ENCODE data around the gene PPM1D. TPM values are rescaled to one million over a fixed set of nuclear protein-coding genes. Genes with fewer than 3 reads are reported as not detected.
"Not testable (repeated sequence)": the region's sequence is repeated elsewhere in the genome, so short reads cannot be mapped to it uniquely, and the experiment has no call there.

Gene PPM1D
- total RNA-seq, 2 experiments from 2014 or later, result 19.3 to 22.4 TPM

DNA sequence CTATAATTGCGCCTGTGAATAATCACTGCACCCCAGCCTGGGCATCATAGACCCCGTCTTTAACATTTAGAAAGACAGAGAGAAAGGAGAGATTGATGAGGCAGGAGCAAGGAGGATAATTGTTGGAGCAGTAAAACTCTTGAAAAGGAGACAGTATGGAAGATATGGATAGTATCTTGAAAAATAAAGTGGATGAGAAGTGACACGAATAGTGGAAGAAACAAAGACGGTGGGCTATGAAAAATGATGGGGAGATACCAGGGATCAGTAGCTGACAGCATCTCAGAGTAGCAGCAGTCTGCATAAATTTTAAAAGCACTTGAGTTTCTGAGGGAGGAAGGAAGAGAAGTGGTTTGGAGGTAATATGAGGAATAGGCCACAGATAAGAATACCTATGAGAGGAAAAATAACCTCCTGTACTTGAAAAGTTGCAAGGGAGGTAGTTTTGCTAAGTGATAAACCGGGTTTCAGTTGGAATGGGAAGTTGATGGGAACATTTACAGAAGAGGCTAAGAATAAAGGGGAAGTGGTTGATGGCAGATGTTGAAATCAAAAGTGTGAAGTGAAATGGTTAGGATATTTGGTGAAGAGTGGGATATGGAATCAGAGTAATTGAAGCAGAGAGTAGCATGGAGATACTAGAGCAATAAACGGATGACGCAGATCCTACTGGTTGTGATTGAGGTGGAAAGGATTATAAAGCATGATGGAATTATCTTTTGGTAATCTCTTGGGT, 1.8 kb upstream of the PPM1D start:
- CTCF ChIA-PET, result interaction anchor here (0.9 to 1.3 kb wide), 2 partner anchors 9 to 15 kb away, joined by 4 read pairs; no protein-coding TSS in a partner anchor
- no peak for DNase-seq
- peaks cover 31% of the 10 kb centered on the region for H3K4me1 Mint-ChIP-seq
- H3K27ac Mint-ChIP-seq, result no peak overlapping the region
- no peaks in the 10 kb centered on the region for H3K27me3 Mint-ChIP-seq
- H3K9me3 Mint-ChIP-seq, result no peaks in the 10 kb centered on the region
- POLR2A ChIA-PET, result interaction anchor here (1.3 kb wide), 1 partner anchor 40 kb away, joined by 4 read pairs; no protein-coding TSS in a partner anchor
- H3K36me3 Mint-ChIP-seq (ENCODE audit: low read depth), result peaks cover 5% of the 10 kb centered on the region
- peak overlapping the region; percentile 20 for H3K4me3 Mint-ChIP-seq

- POLR2A ChIA-PET, result interaction anchor here (0.6 to 1.3 kb wide), 4 partner anchors 12 to 243 kb away, joined by 3 to 5 read pairs (median 4); no protein-coding TSS in a partner anchor
Observed at GRCh38 chr17:60599220-60599619, 773 bp upstream of the PPM1D start.

DNA sequence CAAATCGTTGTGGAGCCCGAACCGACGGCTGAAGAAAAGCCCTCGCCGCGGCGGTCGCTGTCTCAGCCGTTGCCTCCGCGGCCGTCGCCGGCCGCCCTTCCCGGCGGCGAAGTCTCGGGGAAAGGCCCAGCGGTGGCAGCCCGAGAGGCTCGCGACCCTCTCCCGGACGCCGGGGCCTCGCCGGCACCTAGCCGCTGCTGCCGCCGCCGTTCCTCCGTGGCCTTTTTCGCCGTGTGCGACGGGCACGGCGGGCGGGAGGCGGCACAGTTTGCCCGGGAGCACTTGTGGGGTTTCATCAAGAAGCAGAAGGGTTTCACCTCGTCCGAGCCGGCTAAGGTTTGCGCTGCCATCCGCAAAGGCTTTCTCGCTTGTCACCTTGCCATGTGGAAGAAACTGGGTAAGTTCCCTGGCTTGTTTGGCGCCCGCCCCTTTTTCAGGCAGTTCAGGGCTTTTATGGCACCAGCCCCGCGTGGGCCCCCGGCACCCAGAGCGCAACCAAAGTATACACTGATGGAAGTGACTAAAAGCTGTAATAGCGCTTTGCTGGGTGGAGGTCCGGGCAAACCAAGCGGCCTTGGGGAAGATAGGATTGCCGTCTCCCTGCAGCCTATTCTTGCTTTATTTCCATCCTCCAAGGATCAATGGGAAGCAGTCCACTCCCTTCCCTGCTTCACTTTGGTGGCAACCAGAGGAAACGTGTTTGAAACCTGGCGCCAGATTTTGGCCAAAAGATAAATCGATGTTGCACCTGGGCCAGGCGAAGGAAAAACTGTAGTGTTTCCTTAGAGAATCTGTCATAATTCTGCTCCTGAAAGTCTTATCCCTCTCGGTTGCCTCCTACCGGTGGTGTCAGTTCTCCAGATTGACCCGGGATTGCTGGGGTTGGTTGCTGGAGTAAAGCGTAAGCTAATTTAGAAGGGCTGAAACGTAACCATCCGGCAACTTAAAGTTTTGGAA, 775 bp downstream of the PPM1D start:
- Mint-ChIP-seq H3K9me3 (no peaks in the 10 kb centered on the region), H3K4me3 (peak overlapping the region; percentile 89), H3K27ac (peak overlapping the region; percentile 93), H3K4me1 (peaks cover 43% of the 10 kb centered on the region), H3K36me3 (ENCODE audit: low read depth) (peaks cover 12% of the 10 kb centered on the region), H3K27me3 (no peaks in the 10 kb centered on the region)
- ChIA-PET CTCF (interaction anchor here (1.0 to 2.0 kb wide), 3 partner anchors 9 to 15 kb away, joined by 3 to 5 read pairs (median 4); no protein-coding TSS in a partner anchor), POLR2A (interaction anchor here (0.5 to 1.0 kb wide), 4 partner anchors 10 to 460 kb away, joined by 3 to 5 read pairs (median 4); partner anchors contain the start of gene BCAS3)
- peak; percentile 70 for DNase-seq

More at GRCh38 chr17:60599220-60599619, 773 bp upstream of the PPM1D start:
- H3K9me3 Mint-ChIP-seq, result no peaks in the 10 kb centered on the region
- peak overlapping the region; percentile 93 for H3K27ac Mint-ChIP-seq
- DNase-seq, result no peak
- H3K36me3 Mint-ChIP-seq (ENCODE audit: low read depth), result peaks cover 8% of the 10 kb centered on the region
- no peaks in the 10 kb centered on the region for H3K27me3 Mint-ChIP-seq
- H3K4me3 Mint-ChIP-seq, result peak overlapping the region; percentile 89
- peaks cover 40% of the 10 kb centered on the region for H3K4me1 Mint-ChIP-seq
- CTCF ChIA-PET, result interaction anchor here (1.1 to 1.3 kb wide), 4 partner anchors 10 to 78 kb away, joined by 3 to 4 read pairs (median 4); partner anchors contain the start of gene BCAS3

- ChIA-PET CTCF (interaction anchor here (1.0 to 2.0 kb wide), 2 partner anchors 10 to 12 kb away, joined by 3 to 5 read pairs; no protein-coding TSS in a partner anchor), POLR2A (interaction anchor here (0.5 to 0.6 kb wide), 2 partner anchors 83 to 461 kb away, joined by 3 read pairs; no protein-coding TSS in a partner anchor)
- peaks cover 48% of the 10 kb centered on the region for H3K4me1 Mint-ChIP-seq
- H3K36me3 Mint-ChIP-seq (ENCODE audit: low read depth), result peaks cover 13% of the 10 kb centered on the region
- peak; percentile 56 for DNase-seq
- peak overlapping the region; percentile 89 for H3K4me3 Mint-ChIP-seq
- no peaks in the 10 kb centered on the region for H3K27me3 Mint-ChIP-seq
- H3K27ac Mint-ChIP-seq, result peak overlapping the region; percentile 93
- no peaks in the 10 kb centered on the region for H3K9me3 Mint-ChIP-seq
Observed at GRCh38 chr17:60601447-60602384, 1.7 kb downstream of the PPM1D start.

GRCh38 chr17:60602385-60602742, 2.4 kb downstream of the PPM1D start:
- Mint-ChIP-seq H3K4me1 (peaks cover 47% of the 10 kb centered on the region), H3K9me3 (no peaks in the 10 kb centered on the region), H3K36me3 (ENCODE audit: low read depth) (peaks cover 13% of the 10 kb centered on the region), H3K4me3 (peak overlapping the region; percentile 89), H3K27me3 (no peaks in the 10 kb centered on the region), H3K27ac (no peak overlapping the region)
- ChIA-PET POLR2A (no interaction called here), CTCF (no interaction called here)
- no peak for DNase-seq

GRCh38 chr17:60602871-60603270, 2.9 kb downstream of the PPM1D start:
- peak overlapping the region; percentile 89 for H3K4me3 Mint-ChIP-seq
- ChIA-PET POLR2A (no interaction called here), CTCF (no interaction called here)
- peaks cover 13% of the 10 kb centered on the region for H3K36me3 Mint-ChIP-seq (ENCODE audit: low read depth)
- no peak overlapping the region for H3K27ac Mint-ChIP-seq
- no peaks in the 10 kb centered on the region for H3K9me3 Mint-ChIP-seq
- DNase-seq, result no peak
- H3K27me3 Mint-ChIP-seq, result no peaks in the 10 kb centered on the region
- peaks cover 45% of the 10 kb centered on the region for H3K4me1 Mint-ChIP-seq

DNA sequence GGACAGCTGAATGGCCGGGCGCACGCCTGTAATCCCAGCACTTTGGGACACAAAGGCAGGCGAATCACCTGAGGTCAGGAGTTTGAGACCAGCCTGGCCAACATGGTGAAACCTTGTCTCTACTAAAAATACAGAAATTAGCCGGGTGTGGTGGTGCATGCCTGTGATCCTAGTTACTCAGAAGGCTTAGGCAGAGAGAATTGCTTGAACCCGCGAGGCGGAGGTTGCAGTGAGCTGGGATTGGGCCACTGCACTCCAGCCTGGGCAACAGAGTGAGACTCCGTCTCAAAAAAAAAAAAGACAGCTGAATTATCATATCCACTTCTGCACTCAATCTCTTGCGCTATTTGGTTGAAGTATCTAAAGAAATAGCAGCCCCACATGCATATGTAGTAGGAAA, 3.5 kb downstream of the PPM1D start:
- ChIA-PET CTCF (interaction anchor here (1.1 to 1.2 kb wide), 2 partner anchors 9 kb away, joined by 3 to 4 read pairs; no protein-coding TSS in a partner anchor), POLR2A (interaction anchor here (0.6 kb wide), 1 partner anchor 13 kb away, joined by 3 read pairs; no protein-coding TSS in a partner anchor)
- H3K27me3 Mint-ChIP-seq, DNase-seq, H3K9me3 Mint-ChIP-seq, H3K27ac Mint-ChIP-seq: not testable (repeated sequence)
- Mint-ChIP-seq H3K4me3 (peak overlapping the region; percentile 30), H3K36me3 (ENCODE audit: low read depth) (peaks cover 13% of the 10 kb centered on the region), H3K4me1 (peaks cover 39% of the 10 kb centered on the region)

DNA sequence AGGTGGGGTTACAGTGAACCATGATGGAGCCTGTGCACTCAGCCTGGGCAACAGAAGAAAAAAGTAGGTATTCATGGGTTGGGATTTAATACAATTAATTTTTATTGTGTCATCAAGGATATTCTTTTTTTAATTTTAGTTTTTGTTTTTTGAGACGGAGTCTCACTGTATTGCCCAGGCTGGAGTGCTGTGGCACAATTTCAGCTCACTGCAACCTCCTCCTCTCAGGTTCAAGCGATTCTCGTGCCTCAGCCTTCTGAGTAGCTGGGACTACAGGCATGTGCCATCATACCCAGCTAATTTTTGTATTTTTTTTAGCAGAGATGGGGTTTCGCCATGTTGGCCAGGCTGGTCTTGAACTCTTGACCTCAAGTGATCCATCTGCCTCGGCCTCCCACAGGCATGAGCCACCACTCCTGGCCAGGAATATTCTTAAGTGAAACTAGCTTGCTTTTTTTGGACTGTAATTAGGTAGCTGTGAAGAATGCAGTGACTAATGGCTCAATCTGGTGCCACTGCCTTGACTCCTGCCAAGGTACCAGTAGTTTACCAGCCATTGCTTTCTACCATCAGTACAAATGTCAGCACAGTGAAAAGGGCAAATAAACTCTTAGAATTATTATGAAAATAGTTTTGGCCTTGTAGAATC, 4.8 kb downstream of the PPM1D start:
- H3K36me3 Mint-ChIP-seq (ENCODE audit: low read depth), result peaks cover 13% of the 10 kb centered on the region
- CTCF ChIA-PET, result interaction anchor here (0.7 to 1.2 kb wide), 4 partner anchors 8 to 46 kb away, joined by 3 to 4 read pairs (median 4); no protein-coding TSS in a partner anchor
- no peaks in the 10 kb centered on the region for H3K9me3 Mint-ChIP-seq
- no peak overlapping the region for H3K27ac Mint-ChIP-seq
- POLR2A ChIA-PET, result no interaction called here
- no peak for DNase-seq
- peaks cover 31% of the 10 kb centered on the region for H3K4me1 Mint-ChIP-seq
- H3K27me3 Mint-ChIP-seq, result no peaks in the 10 kb centered on the region
- no peak overlapping the region for H3K4me3 Mint-ChIP-seq

- ChIA-PET CTCF (no interaction called here), POLR2A (no interaction called here)
- no peaks in the 10 kb centered on the region for H3K9me3 Mint-ChIP-seq
- no peak for DNase-seq
- H3K27me3 Mint-ChIP-seq, result no peaks in the 10 kb centered on the region
- no peak overlapping the region for H3K27ac Mint-ChIP-seq
- no peak overlapping the region for H3K4me3 Mint-ChIP-seq
- H3K36me3 Mint-ChIP-seq (ENCODE audit: low read depth), result peaks cover 13% of the 10 kb centered on the region
- peaks cover 31% of the 10 kb centered on the region for H3K4me1 Mint-ChIP-seq
Observed at GRCh38 chr17:60606036-60606435, 6.0 kb downstream of the PPM1D start.

DNA sequence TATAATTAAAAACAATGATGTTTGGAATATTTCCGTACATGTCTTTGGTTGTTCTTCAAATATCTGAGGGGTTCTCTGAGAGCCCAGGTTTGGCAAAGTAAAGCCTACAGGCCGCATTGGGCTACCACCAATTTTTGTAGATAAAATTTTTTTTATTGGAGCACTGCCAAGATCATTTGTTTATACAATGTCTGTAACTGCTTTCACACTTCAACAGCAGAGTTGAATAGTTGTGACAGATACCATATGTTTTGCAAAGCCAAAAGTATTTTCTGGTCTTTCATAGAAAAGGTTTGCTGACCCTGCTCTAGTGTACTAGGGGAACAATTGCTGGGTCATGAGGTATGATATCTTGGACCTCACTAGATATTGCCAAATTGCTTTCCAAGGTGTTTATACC, 10.5 kb downstream of the PPM1D start:
- H3K9me3 Mint-ChIP-seq, result no peaks in the 10 kb centered on the region
- ChIA-PET POLR2A (no interaction called here), CTCF (no interaction called here)
- peaks cover 9% of the 10 kb centered on the region for H3K36me3 Mint-ChIP-seq (ENCODE audit: low read depth)
- H3K27ac Mint-ChIP-seq, result no peak overlapping the region
- no peak for DNase-seq
- H3K27me3 Mint-ChIP-seq, result no peaks in the 10 kb centered on the region
- H3K4me3 Mint-ChIP-seq, result no peak overlapping the region
- peaks cover 7% of the 10 kb centered on the region for H3K4me1 Mint-ChIP-seq

- H3K27me3 Mint-ChIP-seq; H3K4me1 Mint-ChIP-seq; H3K9me3 Mint-ChIP-seq; H3K27ac Mint-ChIP-seq; DNase-seq; POLR2A ChIA-PET; H3K4me3 Mint-ChIP-seq; H3K36me3 Mint-ChIP-seq (ENCODE audit: low read depth); CTCF ChIA-PET: not testable (repeated sequence)
Observed at GRCh38 chr17:60611321-60611720, 11.3 kb downstream of the PPM1D start.
